ENCODE results near the gene ARID3A.

DNA sequence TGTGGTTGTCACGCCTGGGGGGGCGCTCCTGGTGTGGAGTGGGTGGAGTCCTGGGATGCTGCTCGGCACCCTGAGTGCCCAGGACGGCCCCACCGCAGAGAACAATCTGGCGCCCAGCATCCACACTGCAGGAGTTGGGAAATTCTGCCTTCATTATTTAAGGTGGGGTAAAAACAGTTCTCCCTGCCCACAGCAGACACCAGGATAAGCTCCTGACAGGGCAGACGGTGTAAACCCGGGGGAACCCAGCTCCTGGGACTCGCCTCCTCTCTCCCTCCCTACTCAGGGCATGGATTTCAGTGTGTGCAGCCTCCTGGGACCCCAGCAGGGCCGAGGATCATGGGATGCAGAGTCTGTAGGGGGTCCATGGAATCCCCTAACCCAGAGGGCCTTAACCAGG lies 50.6 kb downstream of the ARID3A start:
- TF ChIP-seq CTCF (IDR thresholded peaks at IDR 0.05; ENCODE audit: low read length) (no peak), EZH2 (optimal IDR thresholded peaks at IDR 0.05; ENCODE audit: low read depth, low read length) (no peak)

Measured in MM.1S (cell line).